Naive thymus-derived CD4-positive, alpha-beta T cell (primary cell): ENCODE results near the gene PYY. TPM values are rescaled to one million over a fixed set of nuclear protein-coding genes. Genes with fewer than 3 reads are reported as not detected.
"Not testable (repeated sequence)": the region's sequence is repeated elsewhere in the genome, so short reads cannot be mapped to it uniquely, and the experiment has no call there.

Experiments used
- ATAC-seq: fragments of 150-1000 bp; cut with Tn5 transposase; 2 replicates; pipeline ENCODE4 v1.10.0; 2021; ENCODE audit warnings: mild to moderate bottlenecking, moderate library complexity
- CTCF ChIA-PET: fragments of 350-600 bp; sonication (Branson Sonifier 250); formaldehyde crosslinking; loops from one replicate; lab custom pipeline; 2021; ENCODE audit warnings: antibody characterized with exemption; lab: Charles Lee
- POLR2A ChIA-PET: fragments of 350-600 bp; sonication (Branson Sonifier 250); formaldehyde crosslinking; loops from one replicate; lab custom pipeline; 2021; ENCODE audit warnings: antibody characterized with exemption, inconsistent platforms; lab: Charles Lee
- DNase-seq, 9 donors: peaks; one replicate each; pipeline versions ENCODE4 v3.0.0 to v3.0.0-alpha.2; 2020 to 2022; ENCODE audit warnings: mixed read lengths in 1 of 9
- H3K27ac ChIP-seq: one replicate; pipeline ENCODE4 v1.7.0; 2013; ENCODE audit warnings: mild to moderate bottlenecking, low read depth, low read length, moderate library complexity
- H3K27me3 ChIP-seq, 2 donors: one replicate each; pipeline ENCODE4 v1.7.0; 2013; ENCODE audit warnings: low read length in 2 of 2, mild to moderate bottlenecking in 2 of 2, moderate library complexity in 2 of 2; ENCODE audit not compliant: control insufficient read depth in 2 of 2, insufficient read depth in 2 of 2
- H3K36me3 ChIP-seq, 3 experiments: 1 replicate in 2 of 3; 2 replicates in 1 of 3; pipeline ENCODE4 v1.7.0; 2013; ENCODE audit warnings: low read length in 3 of 3, mild to moderate bottlenecking in 3 of 3, moderate library complexity in 1 of 3; ENCODE audit not compliant: insufficient read depth in 3 of 3, control insufficient read depth in 2 of 3
- H3K4me1 ChIP-seq, 2 donors: one replicate each; pipeline ENCODE4 v1.7.0; 2013; ENCODE audit warnings: low read length in 2 of 2, mild to moderate bottlenecking in 2 of 2, moderate library complexity in 1 of 2; ENCODE audit not compliant: control insufficient read depth in 2 of 2, insufficient read depth in 2 of 2
- H3K4me3 ChIP-seq: 2 replicates; pipeline ENCODE4 v1.7.0; 2013; ENCODE audit warnings: mild to moderate bottlenecking, low read length
- H3K9me3 ChIP-seq, 3 experiments: 1 replicate in 2 of 3; 2 replicates in 1 of 3; pipeline ENCODE4 v1.7.0; 2013; ENCODE audit warnings: low read length in 3 of 3; ENCODE audit not compliant: control insufficient read depth in 2 of 3
- H3K27ac Mint-ChIP-seq, 9 donors: one replicate each; pipeline ENCODE4 v1.8.0; 2020 to 2022; ENCODE audit warnings: mixed read lengths in 9 of 9, mild to moderate bottlenecking in 8 of 9, moderate library complexity in 5 of 9, inconsistent platforms in 2 of 9
- H3K27me3 Mint-ChIP-seq, 5 donors: one replicate each; pipeline ENCODE4 v1.8.0; 2021 to 2022; ENCODE audit warnings: mixed read lengths in 5 of 5, mild to moderate bottlenecking in 1 of 5
- H3K36me3 Mint-ChIP-seq, 5 donors: one replicate each; pipeline ENCODE4 v1.8.0; 2020 to 2022; ENCODE audit warnings: mixed read lengths in 5 of 5, mild to moderate bottlenecking in 3 of 5, inconsistent platforms in 1 of 5
- H3K4me1 Mint-ChIP-seq, 7 donors: one replicate each; pipeline ENCODE4 v1.8.0; 2020 to 2022; ENCODE audit warnings: mixed read lengths in 7 of 7, mild to moderate bottlenecking in 3 of 7, inconsistent platforms in 1 of 7
- H3K4me3 Mint-ChIP-seq, 10 donors: one replicate each; pipeline ENCODE4 v1.8.0; 2020 to 2022; ENCODE audit warnings: mild to moderate bottlenecking in 10 of 10, mixed read lengths in 10 of 10, moderate library complexity in 6 of 10, inconsistent platforms in 2 of 10
- H3K9me3 Mint-ChIP-seq, 11 donors: one replicate each; pipeline ENCODE4 v1.8.0; 2020 to 2022; ENCODE audit warnings: mixed read lengths in 11 of 11, mild to moderate bottlenecking in 4 of 11, inconsistent platforms in 1 of 11, moderate library complexity in 1 of 11
- intact Hi-C, 2 donors: fragments of 100-400 bp; cut with micrococcal nuclease; formaldehyde crosslinking; loops; one replicate each; pipeline ENCODE4 v1.15.1; 2023
- polyA plus RNA-seq, 2 donors: library from polyadenylated mRNA; unstranded; fragments of 300-500 nt; fragmentation: Illumina TruSeq; gene quantifications; one replicate each; pipeline ENCODE4 v1.2.3, GENCODE V29; 2021
- total RNA-seq, 6 experiments: library from RNA in 5 of 6; stranded (reverse) in 5 of 6; gene quantifications; 1 replicate in 5 of 6; 2 replicates in 1 of 6; pipeline ENCODE4 v1.2.3 and lab custom pipeline; 2021 to 2026

The PYY gene
- total and polyA plus RNA-seq, 7 experiments from 2014 or later = not detected

- H3K4me1 ChIP-seq = peaks cover 12 to 13% of the 10 kb centered on the region in 2 donors
- Mint-ChIP-seq H3K4me3 (peak overlapping the region; percentile 83 to 99 (median 95)), H3K27ac (peak overlapping the region; percentile 76 to 96 (median 91)), H3K27me3 (peaks cover 0 to 17% (median 0%) of the 10 kb centered on the region in 5 donors), H3K4me1 (peaks cover 12 to 34% (median 27%) of the 10 kb centered on the region in 7 donors)
- CTCF ChIA-PET = interaction anchor here (1.0 to 2.0 kb wide), 3 partner anchors 14 to 50 kb away, joined by 3 to 7 read pairs (median 4); no protein-coding TSS in a partner anchor
- POLR2A ChIA-PET = interaction anchor here (0.8 to 1.4 kb wide), 5 partner anchors 10 to 75 kb away, joined by 3 to 5 read pairs (median 3); partner anchors contain the start of gene MPP2
- H3K9me3 Mint-ChIP-seq, H3K27me3 ChIP-seq, H3K36me3 Mint-ChIP-seq, H3K9me3 ChIP-seq, H3K36me3 ChIP-seq: not testable (repeated sequence)
- peak in 4 of 9 donors; percentile 5 to 41 (median 28) for DNase-seq
- peak; percentile 77 for ATAC-seq
- intact Hi-C loops = loop anchor here in 1 of 2 donors (1.0 kb wide), 1 partner anchor 11 kb away; no protein-coding TSS in a partner anchor
- peak overlapping the region; percentile 44 for H3K27ac ChIP-seq
- H3K4me3 ChIP-seq = peak overlapping the region; percentile 60
Observed at GRCh38 chr17:43927929-43928328, 25.8 kb downstream of the PYY start.

DNA sequence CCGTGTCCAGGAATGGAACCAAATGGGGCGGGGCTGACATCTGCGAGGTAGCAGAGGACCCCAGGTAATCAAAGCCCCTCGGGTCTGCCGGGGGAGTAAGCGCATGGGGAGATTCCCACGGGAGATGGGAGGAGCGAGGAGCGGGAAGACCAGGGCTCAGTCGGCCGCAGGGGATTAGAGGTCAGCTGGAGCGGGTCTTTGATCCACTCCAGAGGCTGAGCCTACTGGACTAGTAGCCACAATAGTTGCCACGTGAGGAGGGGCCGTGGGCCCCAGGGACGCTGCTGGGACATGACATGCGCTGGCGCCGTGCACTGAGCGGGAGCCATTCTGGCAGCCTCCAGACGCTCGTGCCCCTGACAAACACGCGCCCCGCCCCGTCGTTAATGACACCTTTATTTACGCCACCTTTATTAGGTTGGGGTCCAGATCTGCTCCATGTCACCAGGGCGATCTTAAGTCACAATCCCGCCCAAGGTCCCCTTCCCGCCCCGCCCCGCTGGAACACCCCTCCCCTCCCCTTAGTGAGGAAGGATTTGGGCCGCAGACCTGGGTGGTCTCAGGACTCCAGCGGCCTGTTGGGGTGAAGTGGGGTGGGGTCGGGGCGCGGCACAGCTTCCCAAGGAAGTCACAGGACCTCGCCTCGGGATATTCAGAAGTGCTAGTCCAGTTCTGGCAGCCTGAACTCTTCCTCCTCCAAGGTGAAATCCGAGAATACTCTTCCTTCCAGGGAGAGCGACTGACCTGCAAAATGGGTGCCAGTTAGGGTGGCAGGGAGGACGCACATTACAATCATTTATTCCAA is 26.5 kb downstream of the PYY start:
- H3K36me3 ChIP-seq = no peaks in the 10 kb centered on the region
- peaks cover 12 to 13% of the 10 kb centered on the region in 2 donors for H3K4me1 ChIP-seq
- Mint-ChIP-seq H3K27ac (peak overlapping the region; percentile 76 to 96 (median 91)), H3K27me3 (peaks cover 0 to 17% (median 0%) of the 10 kb centered on the region in 5 donors), H3K36me3 (no peaks in the 10 kb centered on the region), H3K9me3 (no peaks in the 10 kb centered on the region), H3K4me3 (peak overlapping the region; percentile 83 to 99 (median 95)), H3K4me1 (peaks cover 12 to 34% (median 27%) of the 10 kb centered on the region in 7 donors)
- ChIA-PET CTCF (interaction anchor here (1.2 to 2.0 kb wide), 4 partner anchors 9 to 49 kb away, joined by 3 to 7 read pairs (median 4); no protein-coding TSS in a partner anchor), POLR2A (interaction anchor here (0.5 to 1.9 kb wide), 3 partner anchors 11 to 21 kb away, joined by 3 to 8 read pairs (median 3); partner anchors contain the start of gene MPP2)
- peak overlapping the region; percentile 31 for H3K27ac ChIP-seq
- H3K4me3 ChIP-seq = peak overlapping the region; percentile 60
- intact Hi-C loops = no loop called here
- no peak for ATAC-seq
- no peaks in the 10 kb centered on the region for H3K9me3 ChIP-seq
- peak in 1 of 9 donors; percentile 16 for DNase-seq
- H3K27me3 ChIP-seq = no peaks in the 10 kb centered on the region

DNA sequence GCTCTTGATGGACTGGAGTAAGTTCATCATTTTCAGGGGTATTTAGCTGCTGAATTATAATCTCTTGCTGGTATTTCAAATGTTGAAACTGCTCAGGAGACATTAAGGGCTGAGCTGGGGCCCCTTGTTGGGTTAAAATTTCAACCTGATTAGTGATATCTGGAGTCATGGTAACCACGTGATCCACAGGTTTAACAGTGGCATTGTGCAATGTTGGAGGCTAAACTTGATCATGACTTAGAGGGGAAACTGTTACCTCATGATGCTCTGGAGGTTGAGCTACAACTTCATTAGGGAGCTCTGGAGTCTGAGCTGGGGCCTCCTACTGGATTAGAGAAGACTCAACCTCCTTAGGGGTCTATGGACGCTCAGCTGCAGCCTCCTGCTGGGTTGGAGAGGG is 29.2 kb downstream of the PYY start:
- intact Hi-C loops = no loop called here
- Mint-ChIP-seq H3K4me3 (no peak overlapping the region), H3K9me3 (no peaks in the 10 kb centered on the region), H3K27ac (no peak overlapping the region), H3K27me3 (peaks cover 0 to 15% (median 0%) of the 10 kb centered on the region in 5 donors), H3K36me3 (no peaks in the 10 kb centered on the region), H3K4me1 (peaks cover 7 to 29% (median 22%) of the 10 kb centered on the region in 7 donors)
- Histone ChIP-seq H3K4me1 (peaks cover 12 to 13% of the 10 kb centered on the region in 2 donors), H3K9me3 (no peaks in the 10 kb centered on the region), H3K36me3 (no peaks in the 10 kb centered on the region), H3K27ac (no peak overlapping the region), H3K27me3 (no peaks in the 10 kb centered on the region), H3K4me3 (no peak overlapping the region)
- CTCF ChIA-PET = interaction anchor here (0.8 to 3.0 kb wide), 3 partner anchors 10 to 19 kb away, joined by 3 to 10 read pairs (median 8); no protein-coding TSS in a partner anchor
- POLR2A ChIA-PET = interaction anchor here (0.7 to 1.3 kb wide), 2 partner anchors 14 to 34 kb away, joined by 3 read pairs; no protein-coding TSS in a partner anchor
- no peak for DNase-seq
- ATAC-seq = no peak

DNA sequence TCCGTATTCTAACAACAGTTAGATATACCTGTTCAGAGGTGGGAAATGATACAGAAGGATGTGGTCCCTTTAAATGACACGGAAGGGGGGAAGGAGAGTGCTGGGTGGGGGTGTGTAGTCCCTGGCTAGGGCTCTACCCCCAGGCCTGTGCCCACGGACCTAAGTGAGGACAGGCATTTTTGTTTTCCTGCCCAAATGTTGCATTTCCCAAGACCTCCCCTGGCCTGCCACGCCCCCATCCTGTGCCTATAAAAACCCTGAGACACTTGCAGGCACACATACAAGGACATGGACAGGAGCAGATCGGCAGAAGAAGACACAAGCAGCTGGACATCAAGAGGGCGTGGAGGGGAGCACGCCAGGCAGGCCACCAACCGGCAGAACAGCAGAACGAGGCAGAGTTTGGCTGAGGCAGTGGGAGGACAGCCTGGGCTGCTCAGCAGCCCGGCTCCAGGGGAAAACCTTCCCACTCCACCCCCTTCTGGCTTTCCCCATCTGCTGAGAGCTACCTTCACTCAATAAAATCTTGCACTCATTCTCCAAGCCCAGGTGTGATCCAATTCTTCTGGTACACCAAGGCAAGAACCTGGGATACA is 33.1 kb downstream of the PYY start:
- no peaks in the 10 kb centered on the region for H3K36me3 Mint-ChIP-seq
- Histone ChIP-seq H3K27ac (no peak overlapping the region), H3K9me3 (no peaks in the 10 kb centered on the region), H3K4me3 (no peak overlapping the region), H3K27me3 (no peaks in the 10 kb centered on the region), H3K4me1 (peaks cover 0 to 9% of the 10 kb centered on the region in 2 donors), H3K36me3 (no peaks in the 10 kb centered on the region)
- CTCF ChIA-PET = no interaction called here
- peaks cover 0 to 1% (median 0%) of the 10 kb centered on the region in 11 donors for H3K9me3 Mint-ChIP-seq
- no peak overlapping the region for H3K27ac Mint-ChIP-seq
- H3K4me1 Mint-ChIP-seq = peaks cover 10 to 28% (median 17%) of the 10 kb centered on the region in 7 donors
- H3K27me3 Mint-ChIP-seq = peaks cover 0 to 14% (median 0%) of the 10 kb centered on the region in 5 donors
- DNase-seq = no peak
- intact Hi-C loops = no loop called here
- POLR2A ChIA-PET = no interaction called here
- H3K4me3 Mint-ChIP-seq = peak overlapping the region in 1 of 10 donors; percentile 34
- no peak for ATAC-seq

DNA sequence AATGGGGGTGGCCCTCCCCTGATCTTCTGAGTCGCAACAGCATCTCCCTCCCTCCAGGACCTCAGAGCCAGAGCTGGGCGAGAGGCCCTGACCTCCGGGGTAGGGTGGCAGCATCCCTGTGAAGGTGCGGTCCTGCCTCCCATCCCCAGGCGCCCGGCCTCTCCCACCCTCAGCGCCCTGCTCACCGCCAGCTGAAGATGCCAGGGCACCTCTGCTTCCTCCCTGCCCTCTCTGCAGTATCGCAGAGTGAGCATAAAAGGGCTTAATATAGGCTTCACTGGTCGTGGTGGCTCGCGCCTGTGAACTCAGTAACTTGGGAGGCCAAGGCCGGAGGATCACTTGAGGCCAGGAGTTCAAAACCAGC is 35.7 kb downstream of the PYY start:
- peaks cover 0 to 9% of the 10 kb centered on the region in 2 donors for H3K4me1 ChIP-seq
- Mint-ChIP-seq H3K4me1 (peaks cover 10 to 28% (median 17%) of the 10 kb centered on the region in 7 donors), H3K4me3 (peak overlapping the region; percentile 72 to 89 (median 83)), H3K27me3 (peaks cover 0 to 11% (median 0%) of the 10 kb centered on the region in 5 donors), H3K9me3 (peaks cover 0 to 1% (median 0%) of the 10 kb centered on the region in 11 donors), H3K27ac (peak overlapping the region in 7 of 9 donors; percentile 6 to 84 (median 68)), H3K36me3 (no peaks in the 10 kb centered on the region)
- H3K27me3 ChIP-seq = no peaks in the 10 kb centered on the region
- peak in 1 of 9 donors; percentile 5 for DNase-seq
- intact Hi-C loops = loop anchor here in 1 of 2 donors (10.0 kb wide), 1 partner anchor 127 kb away; no protein-coding TSS in a partner anchor
- ATAC-seq = no peak
- CTCF ChIA-PET = interaction anchor here (0.7 to 1.9 kb wide), 4 partner anchors 10 to 508 kb away, joined by 3 to 8 read pairs (median 4); partner anchors contain the start of genes MPP2 and PPY
- H3K9me3 ChIP-seq = no peaks in the 10 kb centered on the region
- peak overlapping the region; percentile 65 for H3K27ac ChIP-seq
- peak overlapping the region; percentile 65 for H3K4me3 ChIP-seq
- H3K36me3 ChIP-seq = no peaks in the 10 kb centered on the region
- POLR2A ChIA-PET = interaction anchor here (0.6 to 1.3 kb wide), 3 partner anchors 8 to 29 kb away, joined by 3 to 5 read pairs (median 3); no protein-coding TSS in a partner anchor
